Transverse colon (tissue), 4 donors: ENCODE measurements around the gene GIMAP1. TPM values are rescaled to one million over a fixed set of nuclear protein-coding genes. Genes with fewer than 3 reads are reported as not detected.

ENCODE experiments used
- DNase-seq: peaks from one replicate; pipeline ENCODE4 v3.0.0-alpha.2; 2019
- H3K27ac ChIP-seq, 4 donors: fragments of 200-600 bp; sonication (generic); 2 replicates each; pipeline ENCODE4 v1.5.1; 2016 to 2018; ENCODE audit warnings: inconsistent platforms in 4 of 4
- H3K27me3 ChIP-seq: fragments of 200-600 bp; sonication (generic); 2 replicates; pipeline ENCODE4 v1.5.1; 2017; ENCODE audit warnings: inconsistent platforms
- H3K36me3 ChIP-seq, 4 donors: fragments of 200-600 bp; sonication (generic); 2 replicates each; pipeline ENCODE4 v1.5.1; 2017 to 2019; ENCODE audit warnings: inconsistent platforms in 4 of 4
- H3K4me1 ChIP-seq, 4 donors: fragments of 200-600 bp; sonication (generic); 2 replicates each; pipeline ENCODE4 v1.5.1; 2017 to 2020; ENCODE audit warnings: inconsistent platforms in 4 of 4
- H3K4me3 ChIP-seq, 4 donors: fragments of 200-600 bp; sonication (generic); 1 replicate in 1 of 4; 2 replicates in 3 of 4; pipeline versions ENCODE4 v1.5.1 to v1.6.1; 2017 to 2019; ENCODE audit warnings: inconsistent platforms in 4 of 4
- H3K9me3 ChIP-seq, 2 donors: fragments of 200-600 bp; sonication (generic); 2 replicates each; pipeline ENCODE4 v1.5.1; 2017 to 2019; ENCODE audit warnings: inconsistent platforms in 2 of 2
- CTCF ChIP-seq, 5 experiments: fragments of 200-600 bp in 3 of 5; fragments of 450-650 bp in 2 of 5; sonication (generic) in 3 of 5; IDR thresholded peaks; 1 replicate in 2 of 5; 2 replicates in 3 of 5; pipeline ENCODE4 v1.5.1; 2016 to 2017; ENCODE audit warnings: antibody characterized with exemption in 5 of 5, inconsistent platforms in 3 of 5, mild to moderate bottlenecking in 2 of 5, moderate library complexity in 1 of 5
- EP300 ChIP-seq: sonication (generic); formaldehyde crosslinking; IDR thresholded peaks from one replicate; pipeline ENCODE4 v1.6.1; 2017; ENCODE audit warnings: antibody characterized with exemption, low read depth
- POLR2A ChIP-seq: fragments of 450-650 bp; IDR thresholded peaks from one replicate; pipeline ENCODE4 v1.6.1; 2016; ENCODE audit warnings: antibody characterized with exemption, mild to moderate bottlenecking, moderate library complexity
- POLR2AphosphoS5 ChIP-seq, 3 donors: sonication (generic); formaldehyde crosslinking; IDR thresholded peaks; one replicate each; pipeline ENCODE4 v1.6.1; 2016; ENCODE audit warnings: antibody characterized with exemption in 3 of 3
- WGBS, 2 donors: methylation state at CpG; one replicate each; pipeline ENCODE4 v1.1.5; 2018; ENCODE audit warnings: low coverage in 1 of 2; 5-methylcytosine and 5-hydroxymethylcytosine counted together
- in situ Hi-C, 4 donors: fragments of 200-750 bp; cut with MboI; loops; one replicate each; pipeline versions ENCODE4 v1.15.0 to v1.15.1; 2017; ENCODE audit warnings: low sequenced_read_pairs in 3 of 4, low pct_ligation_motif_present in 1 of 4, low pct_unique_long_range_greater_than_20kb in 1 of 4
- intact Hi-C: fragments of 100-400 bp; cut with DNase I; formaldehyde crosslinking; loops from one replicate; pipeline ENCODE4 v1.15.1; 2023; ENCODE audit warnings: low total_unique reads
- total RNA-seq, 4 donors: library from RNA; depleted of rRNA; stranded (reverse); fragments of >200 nt; gene quantifications; one replicate each; pipeline ENCODE4 v1.1.0, GENCODE V29; 2016

Gene GIMAP1
- total RNA-seq, 4 donors from 2014 or later = 0.40 to 3.0 (median 1.8) TPM

DNA sequence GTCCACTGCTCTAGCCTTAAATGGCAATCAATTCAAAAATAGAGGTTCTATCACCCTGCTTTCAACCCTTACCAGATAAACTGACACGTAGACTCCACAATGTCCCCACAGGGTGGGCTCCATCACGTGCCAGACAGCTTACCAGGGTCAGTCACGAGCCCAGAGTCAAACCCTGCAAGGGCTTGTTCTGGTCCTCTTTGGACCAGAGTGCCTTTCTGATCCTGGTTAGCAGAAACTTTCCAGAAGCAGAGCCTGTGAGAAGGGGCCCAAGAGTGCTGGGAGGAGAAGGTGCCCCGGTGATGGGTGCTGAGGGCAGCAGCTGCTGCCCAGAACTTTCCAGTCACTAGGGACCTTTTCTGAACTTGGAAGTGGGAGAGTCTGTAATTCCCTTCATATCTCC, 20.5 kb downstream of the GIMAP1 start:
- WGBS, 2 donors = 60 to 80% methylated on average over 1 to 4 of the region's 4 CpGs
- Histone ChIP-seq H3K27ac (peak overlapping the region; percentile 37 to 76 (median 68)), H3K36me3 (no peaks in the 10 kb centered on the region), H3K9me3 (no peaks in the 10 kb centered on the region), H3K27me3 (no peaks in the 10 kb centered on the region), H3K4me1 (peaks cover 0 to 13% (median 0%) of the 10 kb centered on the region in 4 donors), H3K4me3 (peak overlapping the region in 3 of 4 donors; percentile 25 to 42 (median 30))
- TF ChIP-seq POLR2AphosphoS5 (IDR thresholded peaks at IDR 0.05) (no peak), EP300 (no peak), POLR2A (no peak), CTCF (IDR thresholded peaks at IDR 0.05) (no peak)
- intact Hi-C loops (no loop called here), in situ Hi-C loops (loop anchor here in 1 of 4 donors (25.0 kb wide), 1 partner anchor 275 kb away; the partner anchor contains the start of gene GIMAP8)
- no peak for DNase-seq

GRCh38 chr7:150737265-150738055, 21.0 kb downstream of the GIMAP1 start, which contains the start of gene GIMAP5:
TSS of gene GIMAP5 (plus strand) at chr7:150737418. CDS start at chr7:150740885, 3,467 bp downstream.
- TF ChIP-seq POLR2A = peak; percentile 45
- no peak for TF ChIP-seq EP300
- peak in 2 of 3 donors; percentile 27 to 37 for TF ChIP-seq POLR2AphosphoS5 (IDR thresholded peaks at IDR 0.05)
- no peaks in the 10 kb centered on the region for H3K27me3 ChIP-seq
- no peaks in the 10 kb centered on the region for H3K9me3 ChIP-seq
- peaks cover 0 to 13% (median 0%) of the 10 kb centered on the region in 4 donors for H3K4me1 ChIP-seq
- H3K27ac ChIP-seq = peak within 1 kb of the TSS; percentile 37 to 76 (median 68)
- 32 to 53% methylated on average over 4 to 13 of the region's 14 CpGs for WGBS, 2 donors
- in situ Hi-C loops (loop anchor here in 1 of 4 donors (25.0 kb wide), 1 partner anchor 275 kb away; the partner anchor contains the start of gene GIMAP8), intact Hi-C loops (no loop called here)
- H3K4me3 ChIP-seq = peak within 1 kb of the TSS in 3 of 4 donors; percentile 25 to 42 (median 30)
- DNase-seq = no peak
- no peaks in the 10 kb centered on the region for H3K36me3 ChIP-seq

DNA sequence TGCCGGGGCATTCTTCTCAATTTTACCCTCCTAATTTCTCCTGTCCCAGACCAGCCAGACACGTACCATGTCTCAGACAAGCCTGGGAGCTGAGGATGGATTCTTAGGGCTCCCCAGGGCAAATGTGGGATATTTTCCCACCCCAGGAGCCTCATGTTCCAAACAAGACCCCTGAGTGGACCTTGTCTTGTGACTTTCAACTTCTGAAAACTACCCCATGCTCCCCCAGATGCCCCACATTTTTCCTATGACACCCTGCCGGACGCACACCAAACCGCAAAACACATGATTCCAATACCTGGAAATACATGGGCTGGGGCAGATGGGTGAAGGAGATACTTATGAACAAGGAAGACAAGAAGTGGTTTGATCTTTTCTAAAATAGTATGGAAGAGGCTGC, 21.7 kb downstream of the GIMAP1 start:
- 62 to 64% methylated on average over 5 of the region's 5 CpGs for WGBS, 2 donors
- H3K27me3 ChIP-seq = no peaks in the 10 kb centered on the region
- H3K36me3 ChIP-seq = no peaks in the 10 kb centered on the region
- no peak for TF ChIP-seq POLR2A
- no peak for TF ChIP-seq POLR2AphosphoS5 (IDR thresholded peaks at IDR 0.05)
- TF ChIP-seq CTCF (IDR thresholded peaks at IDR 0.05) = no peak
- TF ChIP-seq EP300 = no peak
- DNase-seq = no peak
- peak overlapping the region; percentile 37 to 76 (median 68) for H3K27ac ChIP-seq
- in situ Hi-C loops (loop anchor here in 1 of 4 donors (25.0 kb wide), 1 partner anchor 276 kb away; the partner anchor contains the start of gene GIMAP8), intact Hi-C loops (no loop called here)
- H3K9me3 ChIP-seq = no peaks in the 10 kb centered on the region
- H3K4me3 ChIP-seq = peak overlapping the region in 3 of 4 donors; percentile 25 to 42 (median 30)
- peaks cover 0 to 17% (median 0%) of the 10 kb centered on the region in 4 donors for H3K4me1 ChIP-seq

DNA sequence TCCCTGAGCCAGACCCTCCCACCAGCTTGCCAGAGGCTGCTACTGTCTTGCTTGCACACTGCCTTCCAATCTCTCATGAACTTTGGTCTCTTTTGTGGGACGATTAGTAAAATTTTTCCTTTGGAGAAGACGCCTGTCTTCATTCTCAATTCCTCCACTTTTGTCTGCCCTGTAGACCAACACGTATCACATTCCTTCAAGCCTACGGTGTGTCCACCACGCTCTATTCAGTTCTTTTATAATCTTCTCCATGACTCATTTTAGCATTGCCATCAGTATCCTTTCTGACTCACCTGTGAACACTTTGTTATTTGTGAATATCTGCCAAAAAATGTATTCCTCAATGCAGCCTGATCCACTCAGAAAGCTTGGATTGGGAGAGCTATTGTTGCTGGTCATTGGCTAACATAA, 22.2 kb downstream of the GIMAP1 start:
- H3K4me3 ChIP-seq = peak overlapping the region in 3 of 4 donors; percentile 25 to 42 (median 30)
- in situ Hi-C loops = loop anchor here in 1 of 4 donors (25.0 kb wide), 1 partner anchor 276 kb away; the partner anchor contains the start of gene GIMAP8

More for the DNA sequence above, 22.2 kb downstream of the GIMAP1 start:
- no peak for DNase-seq
- Histone ChIP-seq H3K9me3 (no peaks in the 10 kb centered on the region), H3K27me3 (no peaks in the 10 kb centered on the region), H3K36me3 (no peaks in the 10 kb centered on the region), H3K27ac (peak overlapping the region; percentile 37 to 76 (median 68)), H3K4me1 (peaks cover 0 to 19% (median 0%) of the 10 kb centered on the region in 4 donors)
- 49 to 53% methylated on average over 5 of the region's 5 CpGs for WGBS, 2 donors
- TF ChIP-seq CTCF (IDR thresholded peaks at IDR 0.05) (no peak), EP300 (no peak), POLR2AphosphoS5 (IDR thresholded peaks at IDR 0.05) (no peak), POLR2A (no peak)
- intact Hi-C loops = no loop called here
